Endothelial cell of umbilical vein (primary cell): ENCODE measurements around the gene TMC1. TPM values are rescaled to one million over a fixed set of nuclear protein-coding genes. Genes with fewer than 3 reads are reported as not detected.
A peak's percentile ranks its signal among the peaks of the same experiment; 100 is the strongest.

Experiments
- BruUV-seq: library from RNA; stranded (reverse); fragments of 400-500 nt; replicated peaks from 2 replicates; lab custom pipeline; 2021; lab: Mats Ljungman, UMichigan
- CTCF ChIA-PET: fragments of 300-600, 350-600 bp; sonication (Branson Sonifier 250); formaldehyde crosslinking; loops from one replicate; lab custom pipeline; 2021; ENCODE audit warnings: antibody characterized with exemption, inconsistent platforms; lab: Charles Lee
- POLR2A ChIA-PET: fragments of 300-600, 350-600 bp; sonication (Branson Sonifier 250); formaldehyde crosslinking; loops from one replicate; lab custom pipeline; 2021; ENCODE audit warnings: antibody characterized with exemption, inconsistent platforms; lab: Charles Lee
- DNase-seq: peaks from one replicate; pipeline ENCODE4 v3.0.0-alpha.2; 2011; ENCODE audit warnings: low read depth, low spot score
- FAIRE-seq: peaks from 2 replicates; lab custom pipeline; 2011; peaks lifted over from hg19 to GRCh38; lab: Jason Lieb, UNC
- H2AFZ ChIP-seq: 2 replicates; pipeline ENCODE4 v1.6.0; 2012; ENCODE audit warnings: low read depth, low read length, control low read depth, inconsistent platforms
- H3K27ac ChIP-seq: 2 replicates; pipeline ENCODE4 v1.5.1; 2011; ENCODE audit warnings: low read depth, mild to moderate bottlenecking, control low read depth, low read length, moderate library complexity; ENCODE audit not compliant: insufficient read depth
- H3K27me3 ChIP-seq, 2 experiments: 2 replicates each; pipeline versions ENCODE4 v1.6.0 to v1.6.1; 2011; ENCODE audit warnings: low read length in 2 of 2, mixed read lengths in 1 of 2; ENCODE audit not compliant: control insufficient read depth in 2 of 2, insufficient read depth in 2 of 2
- H3K36me3 ChIP-seq, 2 experiments: 2 replicates in 1 of 2; 3 replicates in 1 of 2; pipeline ENCODE4 v1.5.1; 2011; ENCODE audit warnings: low read length in 2 of 2, mild to moderate bottlenecking in 1 of 2, moderate library complexity in 1 of 2; ENCODE audit not compliant: control insufficient read depth in 2 of 2, insufficient read depth in 2 of 2; ENCODE audit errors: extremely low read depth in 1 of 2
- H3K4me1 ChIP-seq: 3 replicates; pipeline ENCODE4 v1.5.1; 2011; ENCODE audit warnings: mild to moderate bottlenecking, low read length; ENCODE audit not compliant: control insufficient read depth, insufficient read depth; ENCODE audit errors: extremely low read depth
- H3K4me2 ChIP-seq: 2 replicates; pipeline ENCODE4 v1.6.1; 2011; ENCODE audit warnings: low read length, control low read depth, mixed read lengths; ENCODE audit not compliant: insufficient read depth
- H3K4me3 ChIP-seq, 3 experiments: fragments of 200-600 bp in 1 of 3; sonication (generic), shearing (Covaris generic) in 1 of 3; replicated peaks in 1 of 3; 2 replicates each; pipeline ENCODE4 v1.5.1; 2011 to 2016; ENCODE audit warnings: control low read depth in 3 of 3, low read length in 3 of 3, mild to moderate bottlenecking in 2 of 3, inconsistent platforms in 1 of 3, low read depth in 1 of 3, moderate library complexity in 1 of 3; ENCODE audit not compliant: insufficient read depth in 1 of 3
- H3K79me2 ChIP-seq: 2 replicates; pipeline ENCODE4 v1.6.0; 2012; ENCODE audit warnings: low read length, inconsistent platforms; ENCODE audit not compliant: control insufficient read depth, insufficient read depth
- H3K9ac ChIP-seq: replicated peaks from 2 replicates; pipeline ENCODE3; 2011; ENCODE audit warnings: low read length, control low read depth; ENCODE audit not compliant: insufficient read depth; ENCODE audit errors: extremely low read depth
- H3K9me1 ChIP-seq: replicated peaks from 3 replicates; pipeline ENCODE4 v1.6.0; 2011; ENCODE audit warnings: mild to moderate bottlenecking, low read length; ENCODE audit not compliant: control insufficient read depth, insufficient read depth; ENCODE audit errors: extremely low read depth
- H3K9me3 ChIP-seq: replicated peaks from 2 replicates; pipeline ENCODE4 v1.5.1; 2012; ENCODE audit warnings: low read length, inconsistent platforms; ENCODE audit not compliant: control insufficient read depth, insufficient read depth
- H4K20me1 ChIP-seq: replicated peaks from 2 replicates; pipeline ENCODE3; 2011; ENCODE audit warnings: mild to moderate bottlenecking, low read length; ENCODE audit not compliant: control insufficient read depth, insufficient read depth; ENCODE audit errors: extremely low read depth
- EZH2 ChIP-seq: IDR thresholded peaks from 2 replicates; pipeline ENCODE4 v1.6.1; 2012; ENCODE audit warnings: borderline replicate concordance, low read depth, mild to moderate bottlenecking, moderate library complexity, low read length, inconsistent platforms; ENCODE audit not compliant: severe bottlenecking
- FOS ChIP-seq: IDR thresholded peaks from 2 replicates; pipeline ENCODE4 v1.6.1; 2011; ENCODE audit warnings: mild to moderate bottlenecking, low read length, moderate library complexity, borderline replicate concordance; ENCODE audit not compliant: insufficient read depth
- GATA2 ChIP-seq: IDR thresholded peaks from 2 replicates; pipeline ENCODE4 v1.7.0; 2011; ENCODE audit warnings: low read depth, mild to moderate bottlenecking, moderate library complexity, mixed read lengths, low read length; ENCODE audit not compliant: insufficient read length, insufficient read depth
- JUN ChIP-seq: IDR thresholded peaks from 2 replicates; pipeline ENCODE4 v1.6.1; 2011; ENCODE audit warnings: borderline replicate concordance, low read depth; ENCODE audit not compliant: insufficient read length, insufficient read depth
- MYC ChIP-seq: IDR thresholded peaks from one replicate; pipeline ENCODE4 v1.6.1; 2011; ENCODE audit warnings: mild to moderate bottlenecking, low read depth, low read length
- POLR2A ChIP-seq: IDR thresholded peaks from 2 replicates; pipeline ENCODE4 v1.6.1; 2012; ENCODE audit warnings: low read depth, mild to moderate bottlenecking, control low read depth, low read length
- POLR2AphosphoS5 ChIP-seq: IDR thresholded peaks from 2 replicates; pipeline ENCODE4 v1.6.1; 2012; ENCODE audit warnings: low read depth, mild to moderate bottlenecking, control low read depth, low read length, moderate library complexity; ENCODE audit not compliant: insufficient read depth
- dilution Hi-C: fragments of 300-500 bp; cut with MboI; formaldehyde crosslinking; loops from one replicate; pipeline ENCODE4 v1.15.0; 2019; ENCODE audit warnings: low sequenced_read_pairs; ENCODE audit not compliant: extremely low pct_ligation_motif_present
- intact Hi-C: fragments of 100-400 bp; cut with micrococcal nuclease; formaldehyde crosslinking; loops from one replicate; pipeline ENCODE4 v1.10.0; 2022
- polyA plus RNA-seq, 4 experiments: library from polyadenylated mRNA; depleted of rRNA in 3 of 4; stranded (reverse) in 3 of 4; unstranded in 1 of 4; fragments of >200 nt; gene quantifications; 2 replicates each; pipeline versions ENCODE4 v1.2.1 to v1.2.3, GENCODE V29; 2011 to 2012; ENCODE audit warnings: missing spikeins in 1 of 4
- total RNA-seq: library from RNA; stranded (reverse); gene quantifications from 2 replicates; pipeline ENCODE4 v1.2.3, GENCODE V29; 2021
- TF ChIP-seq, protein P1 (sequence below), 2 donors: IDR thresholded peaks; 1 replicate in 1 of 2; 2 replicates in 1 of 2; pipeline ENCODE4 v1.5.1; 2011; ENCODE audit warnings: low read length in 2 of 2, mild to moderate bottlenecking in 2 of 2, moderate library complexity in 2 of 2, control low read depth in 1 of 2, inconsistent platforms in 1 of 2, low read depth in 1 of 2; ENCODE audit not compliant: insufficient read depth in 1 of 2; ENCODE audit errors: extremely low read depth in 1 of 2
- TF ChIP-seq, protein P2 (sequence below): IDR thresholded peaks from 2 replicates; pipeline ENCODE4 v1.6.1; 2011; ENCODE audit not compliant: insufficient read depth, insufficient read length

The TMC1 gene
- total and polyA plus RNA-seq, 2 donors (not counting 3 experiments of a cell fraction or from before 2014, with no cell fraction given) = 1.5 TPM; not detected in 1

DNA sequence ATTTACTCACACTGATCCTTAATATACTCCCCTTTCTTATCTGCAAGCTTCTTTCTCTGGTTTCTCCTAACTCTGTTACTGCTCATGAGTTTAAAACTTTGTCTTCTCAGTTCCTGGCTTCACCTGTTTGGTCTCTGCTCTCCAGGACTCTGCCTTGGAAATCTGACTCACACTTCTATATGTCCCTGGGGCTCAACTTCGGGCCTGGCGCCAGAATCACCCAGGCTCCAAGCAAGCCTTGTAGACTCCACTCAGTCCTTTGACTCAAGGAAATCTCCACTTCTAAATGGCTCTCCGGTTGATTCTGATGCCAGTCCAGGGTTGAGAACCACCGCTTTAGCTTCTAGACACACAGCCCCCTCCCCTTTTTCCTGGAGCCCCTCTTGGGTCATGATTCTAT is 57.8 kb downstream of the TMC1 start:
- no peak overlapping the region for H3K27ac ChIP-seq
- peaks cover 60% of the 10 kb centered on the region for H3K4me1 ChIP-seq
- no peaks in the 10 kb centered on the region for H3K27me3 ChIP-seq
- FAIRE-seq = no peak
- no TSS peak for BruUV-seq
- peak overlapping the region; percentile 33 for H3K4me2 ChIP-seq
- ChIA-PET POLR2A (interaction anchor here (1.1 to 2.8 kb wide), 2 partner anchors 54 to 214 kb away, joined by 3 to 29 read pairs; partner anchors contain the start of gene ZFAND5), CTCF (interaction anchor here (1.1 to 2.4 kb wide), 3 partner anchors 10 to 13 kb away, joined by 4 to 20 read pairs (median 4); no protein-coding TSS in a partner anchor)
- H3K9me1 ChIP-seq = no peaks in the 10 kb centered on the region
- TF ChIP-seq POLR2A (no peak), MYC (no peak), POLR2AphosphoS5 (no peak), EZH2 (no peak), GATA2 (no peak), JUN (no peak), FOS (no peak)
- TF ChIP-seq, protein P1, sequence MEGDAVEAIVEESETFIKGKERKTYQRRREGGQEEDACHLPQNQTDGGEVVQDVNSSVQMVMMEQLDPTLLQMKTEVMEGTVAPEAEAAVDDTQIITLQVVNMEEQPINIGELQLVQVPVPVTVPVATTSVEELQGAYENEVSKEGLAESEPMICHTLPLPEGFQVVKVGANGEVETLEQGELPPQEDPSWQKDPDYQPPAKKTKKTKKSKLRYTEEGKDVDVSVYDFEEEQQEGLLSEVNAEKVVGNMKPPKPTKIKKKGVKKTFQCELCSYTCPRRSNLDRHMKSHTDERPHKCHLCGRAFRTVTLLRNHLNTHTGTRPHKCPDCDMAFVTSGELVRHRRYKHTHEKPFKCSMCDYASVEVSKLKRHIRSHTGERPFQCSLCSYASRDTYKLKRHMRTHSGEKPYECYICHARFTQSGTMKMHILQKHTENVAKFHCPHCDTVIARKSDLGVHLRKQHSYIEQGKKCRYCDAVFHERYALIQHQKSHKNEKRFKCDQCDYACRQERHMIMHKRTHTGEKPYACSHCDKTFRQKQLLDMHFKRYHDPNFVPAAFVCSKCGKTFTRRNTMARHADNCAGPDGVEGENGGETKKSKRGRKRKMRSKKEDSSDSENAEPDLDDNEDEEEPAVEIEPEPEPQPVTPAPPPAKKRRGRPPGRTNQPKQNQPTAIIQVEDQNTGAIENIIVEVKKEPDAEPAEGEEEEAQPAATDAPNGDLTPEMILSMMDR (IDR thresholded peaks at IDR 0.05; ENCODE audit: extremely low read depth in 1 of 2, insufficient read depth in 1 of 2, low read depth in 1 of 2, low read length in 2 of 2) = no peak
- TF ChIP-seq, protein P2, sequence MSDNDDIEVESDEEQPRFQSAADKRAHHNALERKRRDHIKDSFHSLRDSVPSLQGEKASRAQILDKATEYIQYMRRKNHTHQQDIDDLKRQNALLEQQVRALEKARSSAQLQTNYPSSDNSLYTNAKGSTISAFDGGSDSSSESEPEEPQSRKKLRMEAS = no peak
- H2AFZ ChIP-seq = no peak overlapping the region
- dilution Hi-C loops (no loop called here), intact Hi-C loops (no loop called here)
- no peaks in the 10 kb centered on the region for H3K36me3 ChIP-seq
- no peak overlapping the region for H3K4me3 ChIP-seq
- H4K20me1 ChIP-seq = no peaks in the 10 kb centered on the region
- H3K9ac ChIP-seq = no peak overlapping the region
- peak; percentile 59 for DNase-seq
- H3K9me3 ChIP-seq = no peaks in the 10 kb centered on the region
- H3K79me2 ChIP-seq = no peaks in the 10 kb centered on the region
